ENCODE measurements around the gene AADACL4. TPM values are rescaled to one million over a fixed set of nuclear protein-coding genes. Genes with fewer than 3 reads are reported as not detected.

Gene AADACL4
- total and polyA plus RNA-seq, 12 donors: not detected

- Histone ChIP-seq H3K36me3 (no peaks in the 10 kb centered on the region), H3K9me3 (peaks cover 0 to 11% (median 0%) of the 10 kb centered on the region in 11 donors), H3K27me3 (peaks cover 0 to 6% (median 0%) of the 10 kb centered on the region in 7 donors), H3K27ac (no peak overlapping the region), H3K4me3 (no peak overlapping the region), H3K4me1 (no peaks in the 10 kb centered on the region)
- WGBS, 2 donors: 83 to 85% methylated on average over 3 of the region's 3 CpGs
- intact Hi-C loops (cut with DNase I): no loop called here
- TF ChIP-seq CTCF (IDR thresholded peaks at IDR 0.05): no peak
- DNase-seq (no peak), ATAC-seq (no peak)
Measured at GRCh38 chr1:12696658-12697057, 52.8 kb downstream of the AADACL4 start.

- no peaks in the 10 kb centered on the region for H3K4me1 ChIP-seq
- peaks cover 0 to 11% (median 0%) of the 10 kb centered on the region in 11 donors for H3K9me3 ChIP-seq
- no peak overlapping the region for H3K4me3 ChIP-seq
- no peaks in the 10 kb centered on the region for H3K36me3 ChIP-seq
- intact Hi-C loops (cut with DNase I): no loop called here
- DNase-seq (no peak), ATAC-seq (no peak)
- TF ChIP-seq CTCF (IDR thresholded peaks at IDR 0.05): no peak
- H3K27me3 ChIP-seq: peaks cover 0 to 6% (median 0%) of the 10 kb centered on the region in 7 donors
- H3K27ac ChIP-seq: no peak overlapping the region
- WGBS, 2 donors: 82 to 83% methylated on average over 3 of the region's 3 CpGs
Measured at GRCh38 chr1:12697397-12697796, 53.5 kb downstream of the AADACL4 start.

GRCh38 chr1:12703821-12704451 lies 60.1 kb downstream of the AADACL4 start:
- DNase-seq: no peak
- ATAC-seq: no peak
- H3K27me3 ChIP-seq: no peaks in the 10 kb centered on the region
- peaks cover 0 to 35% (median 9%) of the 10 kb centered on the region in 11 donors for H3K9me3 ChIP-seq
- H3K4me1 ChIP-seq: no peaks in the 10 kb centered on the region
- no peak overlapping the region for H3K27ac ChIP-seq
- intact Hi-C loops (cut with DNase I): no loop called here
- WGBS, 2 donors: 68 to 75% methylated on average over 6 of the region's 6 CpGs
- no peak overlapping the region for H3K4me3 ChIP-seq
- no peaks in the 10 kb centered on the region for H3K36me3 ChIP-seq
- TF ChIP-seq CTCF (IDR thresholded peaks at IDR 0.05): no peak

DNA sequence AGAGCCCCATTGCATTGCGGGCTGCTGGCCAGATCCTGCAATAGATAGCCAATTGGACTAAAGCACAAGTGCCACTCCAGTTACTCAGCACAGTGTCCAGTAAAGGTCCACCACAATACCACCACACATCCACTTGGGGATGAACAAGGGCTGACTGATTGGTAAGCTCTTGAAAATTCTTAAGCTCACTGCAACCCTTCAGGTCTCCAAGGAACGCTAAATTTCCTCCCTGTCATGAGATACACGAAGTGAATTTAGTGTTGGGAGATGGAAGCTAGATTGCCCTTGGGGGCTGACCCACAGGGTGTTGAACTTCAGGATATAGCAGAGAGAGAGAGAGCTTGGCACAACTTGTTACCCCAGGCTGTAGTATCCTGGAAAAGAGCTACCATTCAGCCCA lies 62.2 kb downstream of the AADACL4 start:
- 77 to 81% methylated on average over 3 of the region's 3 CpGs for WGBS, 2 donors
- H3K36me3 ChIP-seq: no peaks in the 10 kb centered on the region
- intact Hi-C loops (cut with DNase I): no loop called here
- peaks cover 0 to 27% (median 9%) of the 10 kb centered on the region in 11 donors for H3K9me3 ChIP-seq
- ATAC-seq (no peak), DNase-seq (no peak)
- H3K4me3 ChIP-seq: no peak overlapping the region
- no peaks in the 10 kb centered on the region for H3K27me3 ChIP-seq
- TF ChIP-seq CTCF (IDR thresholded peaks at IDR 0.05): no peak
- H3K27ac ChIP-seq: no peak overlapping the region
- H3K4me1 ChIP-seq: no peaks in the 10 kb centered on the region

All from heart right ventricle (tissue), 16 donors.